ENCODE results near the gene RBBP8NL.

GRCh38 chr20:62444286-62444685 is 16.9 kb upstream of the RBBP8NL start:
- TF ChIP-seq CTCF (conservative IDR thresholded peaks at IDR 0.05) (no peak), EZH2 (IDR thresholded peaks at IDR 0.05; ENCODE audit: low read depth) (no peak)

Data from PC-9 (cell line).